SK-N-SH treated with all-trans-retinoic acid at 6 μM for 48 hours (cell line): ENCODE data around the gene SNTB2.

ENCODE experiments used
- ATAC-seq: fragments of 200-7000 bp; cut with Tn5 transposase; 3 replicates; pipeline ENCODE4 v1.9.1; 2020; ENCODE audit warnings: mild to moderate bottlenecking, moderate library complexity
- BACH2 ChIP-seq: fragments of 250-450 bp; sonication (Bioruptor Pico); IDR thresholded peaks from 2 replicates; pipeline ENCODE4 v1.9.0; 2021; ENCODE audit warnings: mild to moderate bottlenecking, borderline replicate concordance
- CREB5 ChIP-seq: fragments of 250-450 bp; sonication (Bioruptor Pico); IDR thresholded peaks from 2 replicates; pipeline ENCODE4 v1.5.1; 2020; ENCODE audit warnings: low read depth, mild to moderate bottlenecking, moderate library complexity
- CSDC2 ChIP-seq: fragments of 250-450 bp; sonication (Bioruptor Pico); IDR thresholded peaks from 2 replicates; pipeline ENCODE4 v1.5.0; 2020; ENCODE audit warnings: mild to moderate bottlenecking, moderate library complexity
- ESRRG ChIP-seq: fragments of 250-450 bp; sonication (Bioruptor Pico); IDR thresholded peaks from 2 replicates; pipeline ENCODE4 v1.6.1; 2021; ENCODE audit warnings: mild to moderate bottlenecking
- GLIS3 ChIP-seq: fragments of 250-450 bp; sonication (Bioruptor Pico); IDR thresholded peaks from 2 replicates; pipeline ENCODE4 v1.5.0; 2020; ENCODE audit warnings: mild to moderate bottlenecking, moderate library complexity
- OSR1 ChIP-seq: fragments of 250-450 bp; sonication (Bioruptor Pico); IDR thresholded peaks from 2 replicates; pipeline ENCODE4 v1.8.0; 2022; ENCODE audit warnings: moderate library complexity, mild to moderate bottlenecking, inconsistent platforms
- PATZ1 ChIP-seq: fragments of 250-450 bp; sonication (Bioruptor Pico); IDR thresholded peaks from 2 replicates; pipeline ENCODE4 v1.8.0; 2020; ENCODE audit warnings: mild to moderate bottlenecking, moderate library complexity, borderline replicate concordance
- RARB ChIP-seq: fragments of 250-450 bp; sonication (Bioruptor Pico); IDR thresholded peaks from 2 replicates; pipeline ENCODE4 v1.8.0; 2021; ENCODE audit warnings: mild to moderate bottlenecking, moderate library complexity
- SNAI2 ChIP-seq: fragments of 250-450 bp; sonication (Bioruptor Pico); IDR thresholded peaks from 2 replicates; pipeline ENCODE4 v1.5.0; 2020; ENCODE audit warnings: mild to moderate bottlenecking, moderate library complexity
- TCF4 ChIP-seq: fragments of 250-450 bp; sonication (Bioruptor Pico); IDR thresholded peaks from 2 replicates; pipeline ENCODE4 v1.8.0; 2021; ENCODE audit warnings: mild to moderate bottlenecking, moderate library complexity, borderline replicate concordance
- TOX ChIP-seq: fragments of 250-450 bp; sonication (Bioruptor Pico); IDR thresholded peaks from 2 replicates; pipeline ENCODE4 v1.8.0; 2021; ENCODE audit warnings: mild to moderate bottlenecking, moderate library complexity, borderline replicate concordance
- TSHZ2 ChIP-seq: fragments of 250-450 bp; sonication (Bioruptor Pico); IDR thresholded peaks from 2 replicates; pipeline ENCODE4 v1.5.0; 2020; ENCODE audit warnings: mild to moderate bottlenecking, moderate library complexity
- ZFP30 ChIP-seq: fragments of 450-650 bp; formaldehyde crosslinking; IDR thresholded peaks from 2 replicates; pipeline ENCODE4 v1.5.0; 2022; ENCODE audit warnings: mild to moderate bottlenecking, moderate library complexity
- ZNF70 ChIP-seq: fragments of 450-650 bp; formaldehyde crosslinking; IDR thresholded peaks from 2 replicates; pipeline ENCODE4 v1.5.0; 2020; ENCODE audit warnings: mild to moderate bottlenecking, moderate library complexity
- TF ChIP-seq, protein P1 (sequence below): fragments of 250-450 bp; sonication (Bioruptor Pico); IDR thresholded peaks from 2 replicates; pipeline ENCODE4 v1.5.1; 2021; ENCODE audit warnings: mild to moderate bottlenecking, moderate library complexity

Gene SNTB2

GRCh38 chr16:69315486-69316311 is 128.7 kb downstream of the SNTB2 start:
- TF ChIP-seq, protein P1, sequence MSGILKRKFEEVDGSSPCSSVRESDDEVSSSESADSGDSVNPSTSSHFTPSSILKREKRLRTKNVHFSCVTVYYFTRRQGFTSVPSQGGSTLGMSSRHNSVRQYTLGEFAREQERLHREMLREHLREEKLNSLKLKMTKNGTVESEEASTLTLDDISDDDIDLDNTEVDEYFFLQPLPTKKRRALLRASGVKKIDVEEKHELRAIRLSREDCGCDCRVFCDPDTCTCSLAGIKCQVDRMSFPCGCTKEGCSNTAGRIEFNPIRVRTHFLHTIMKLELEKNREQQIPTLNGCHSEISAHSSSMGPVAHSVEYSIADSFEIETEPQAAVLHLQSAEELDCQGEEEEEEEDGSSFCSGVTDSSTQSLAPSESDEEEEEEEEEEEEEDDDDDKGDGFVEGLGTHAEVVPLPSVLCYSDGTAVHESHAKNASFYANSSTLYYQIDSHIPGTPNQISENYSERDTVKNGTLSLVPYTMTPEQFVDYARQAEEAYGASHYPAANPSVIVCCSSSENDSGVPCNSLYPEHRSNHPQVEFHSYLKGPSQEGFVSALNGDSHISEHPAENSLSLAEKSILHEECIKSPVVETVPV, result no peak
- no peak for TF ChIP-seq ESRRG (CRISPR knock-in tag)
- TF ChIP-seq OSR1, result no peak
- no peak for TF ChIP-seq SNAI2 (CRISPR knock-in tag)
- no peak for ATAC-seq

- TF ChIP-seq CREB5, result no peak
- TF ChIP-seq OSR1, result no peak
- no peak for TF ChIP-seq BACH2 (CRISPR knock-in tag)
- no peak for TF ChIP-seq PATZ1
- no peak for TF ChIP-seq TCF4 (CRISPR knock-in tag)
- no peak for TF ChIP-seq CSDC2 (CRISPR knock-in tag)
- TF ChIP-seq, protein P1, result no peak
- no peak for TF ChIP-seq GLIS3 (CRISPR knock-in tag)
- no peak for TF ChIP-seq ESRRG (CRISPR knock-in tag)
- TF ChIP-seq, all 23 proteins: peak for 0
Measured at GRCh38 chr16:69316595-69317034, 129.7 kb downstream of the SNTB2 start.

GRCh38 chr16:69318177-69318910 is 131.4 kb downstream of the SNTB2 start:
- TF ChIP-seq RARB (CRISPR knock-in tag) (no peak), GLIS3 (CRISPR knock-in tag) (no peak), ZNF70 (CRISPR knock-in tag) (no peak), TOX (CRISPR knock-in tag) (no peak), PATZ1 (no peak), ZFP30 (no peak), TSHZ2 (CRISPR knock-in tag) (no peak)
- TF ChIP-seq, protein P1, result no peak
- ATAC-seq, result no peak

More at GRCh38 chr16:69316595-69317034, 129.7 kb downstream of the SNTB2 start:
- ATAC-seq, result no peak
